Measurements from ENCODE around the gene PSMA5.
A peak's percentile ranks its signal among the peaks of the same experiment; 100 is the strongest.
"Not testable (repeated sequence)": the region's sequence is repeated elsewhere in the genome, so short reads cannot be mapped to it uniquely, and the experiment has no call there.

PSMA5 gene

GRCh38 chr1:109433322-109433721 is 7.1 kb upstream of the PSMA5 start:
- no peak for DNase-seq (ENCODE audit: low read depth, low spot score)

GRCh38 chr1:109432336-109432735 is 6.1 kb upstream of the PSMA5 start:
- no peak for DNase-seq (ENCODE audit: low read depth, low spot score)

- DNase-seq (ENCODE audit: low read depth, low spot score), result no peak
These were observed 871 bp upstream of the PSMA5 start for GRCh38 chr1:109427171-109427467.

GRCh38 chr1:109425391-109426280 is 612 bp downstream of the PSMA5 start:
- DNase-seq (ENCODE audit: low read depth, low spot score), result no peak

GRCh38 chr1:109423498-109423897 is 2.8 kb downstream of the PSMA5 start:
- no peak for DNase-seq (ENCODE audit: low read depth, low spot score)

GRCh38 chr1:109412551-109412950 is 13.7 kb downstream of the PSMA5 start:
- no peak for DNase-seq (ENCODE audit: low read depth, low spot score)

- no peak for DNase-seq (ENCODE audit: low read depth, low spot score)
These were observed 21.4 kb downstream of the PSMA5 start for GRCh38 chr1:109404838-109405237.

- DNase-seq (ENCODE audit: low read depth, low spot score), result no peak
These were observed 24.2 kb downstream of the PSMA5 start for GRCh38 chr1:109402025-109402424.

GRCh38 chr1:109400035-109400655 is 26.1 kb downstream of the PSMA5 start:
- DNase-seq (ENCODE audit: low read depth, low spot score), result no peak

GRCh38 chr1:109399326-109399957 is 26.8 kb downstream of the PSMA5 start:
- no peak for DNase-seq (ENCODE audit: low read depth, low spot score)

- DNase-seq (ENCODE audit: low read depth, low spot score), result no peak
These were observed 27.7 kb downstream of the PSMA5 start for GRCh38 chr1:109398343-109399225.

- peak; percentile 69 for DNase-seq (ENCODE audit: low read depth, low spot score)
These were observed 28.5 kb downstream of the PSMA5 start, which contains the start of gene SORT1 for GRCh38 chr1:109397581-109398342. TSS of gene SORT1 (minus strand) at chr1:109397918. CDS start at chr1:109397892, 26 bp downstream.

GRCh38 chr1:109396871-109397580 is 29.2 kb downstream of the PSMA5 start:
- no peak for DNase-seq (ENCODE audit: low read depth, low spot score)

- no peak for DNase-seq (ENCODE audit: low read depth, low spot score)
These were observed 29.8 kb downstream of the PSMA5 start for GRCh38 chr1:109396513-109396839.

GRCh38 chr1:109395602-109396512 is 30.4 kb downstream of the PSMA5 start:
- no peak for DNase-seq (ENCODE audit: low read depth, low spot score)

GRCh38 chr1:109395282-109395599 is 31.0 kb downstream of the PSMA5 start:
- DNase-seq (ENCODE audit: low read depth, low spot score), result not testable (repeated sequence)

GRCh38 chr1:109394591-109395281 is 31.5 kb downstream of the PSMA5 start:
- DNase-seq (ENCODE audit: low read depth, low spot score), result no peak

GRCh38 chr1:109393617-109394233 is 32.5 kb downstream of the PSMA5 start:
- DNase-seq (ENCODE audit: low read depth, low spot score), result no peak
